ENCODE data around the gene CSNK2B. TPM values are rescaled to one million over a fixed set of nuclear protein-coding genes. Genes with fewer than 3 reads are reported as not detected.

CSNK2B gene
- total RNA-seq, 3 donors from 2014 or later (not counting 1 experiment from before 2014, with no cell fraction given): 140 to 157 (median 141) TPM

DNA sequence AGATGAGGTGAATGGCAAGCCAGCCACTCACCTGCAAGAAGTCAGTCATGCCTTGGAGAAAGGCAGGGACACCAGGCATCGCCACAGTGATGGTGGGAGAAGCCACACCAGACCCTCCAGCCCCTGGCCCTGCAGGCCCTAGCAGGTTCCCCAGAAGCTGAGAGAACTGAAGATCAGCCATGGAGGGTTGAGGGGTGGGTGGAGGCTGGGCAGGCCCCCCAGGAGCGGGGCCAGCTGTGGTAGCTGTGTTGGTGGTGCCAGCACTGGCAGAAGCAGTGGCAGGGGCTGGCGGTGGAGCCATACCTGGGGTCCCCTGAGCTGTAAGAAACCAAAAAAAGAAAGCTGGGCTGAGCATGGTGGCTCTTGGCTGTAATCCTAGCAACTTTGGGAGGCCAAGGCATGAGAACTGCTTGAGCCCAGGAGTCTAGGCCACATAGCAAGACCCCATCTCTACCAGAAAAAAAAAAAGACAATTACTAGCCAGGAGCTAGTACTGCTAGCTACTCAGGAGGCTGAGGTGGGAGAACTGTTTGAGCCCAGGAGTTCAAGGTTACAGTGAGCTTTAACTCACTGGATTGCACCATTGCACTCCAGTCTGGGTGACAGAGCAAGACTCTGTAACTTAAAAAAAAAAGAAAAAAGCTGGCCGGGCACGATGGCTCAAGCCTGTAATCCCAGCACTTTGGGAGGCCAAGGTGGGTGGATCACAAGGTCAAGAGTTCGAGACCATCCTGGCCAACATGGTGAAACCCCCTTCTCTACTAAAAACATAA, 22.9 kb upstream of the CSNK2B start:
- H3K27ac Mint-ChIP-seq: no peak overlapping the region
- TF ChIP-seq CTCF (IDR thresholded peaks at IDR 0.05): no peak
- H3K9me3 Mint-ChIP-seq: no peaks in the 10 kb centered on the region
- DNase-seq (no peak), ATAC-seq (no peak)
- H3K27ac ChIP-seq (ENCODE audit: low read length): no peak overlapping the region
- H3K36me3 ChIP-seq (ENCODE audit: control insufficient read depth, insufficient read depth, low read length): peaks cover 89% of the 10 kb centered on the region
- intact Hi-C loops (cut with micrococcal nuclease): no loop called here
- no peaks in the 10 kb centered on the region for H3K9me3 ChIP-seq (ENCODE audit: control insufficient read depth, insufficient read depth, low read length)
- H3K4me3 ChIP-seq (ENCODE audit: low read length): no peak overlapping the region
- H3K4me1 ChIP-seq (ENCODE audit: control insufficient read depth, insufficient read depth, low read length): no peaks in the 10 kb centered on the region
- peaks cover 6 to 8% of the 10 kb centered on the region in 2 donors for H3K4me1 Mint-ChIP-seq
- H3K4me3 Mint-ChIP-seq: no peak overlapping the region
- no peaks in the 10 kb centered on the region for H3K27me3 Mint-ChIP-seq (ENCODE audit: low read depth in 2 of 2)
- 100% methylated on average over 6 of the region's 6 CpGs for WGBS (ENCODE audit: insufficient coverage)
- H3K27me3 ChIP-seq (ENCODE audit: control insufficient read depth, insufficient read depth, low read length): no peaks in the 10 kb centered on the region
- peaks cover 7% of the 10 kb centered on the region for H3K36me3 Mint-ChIP-seq

DNA sequence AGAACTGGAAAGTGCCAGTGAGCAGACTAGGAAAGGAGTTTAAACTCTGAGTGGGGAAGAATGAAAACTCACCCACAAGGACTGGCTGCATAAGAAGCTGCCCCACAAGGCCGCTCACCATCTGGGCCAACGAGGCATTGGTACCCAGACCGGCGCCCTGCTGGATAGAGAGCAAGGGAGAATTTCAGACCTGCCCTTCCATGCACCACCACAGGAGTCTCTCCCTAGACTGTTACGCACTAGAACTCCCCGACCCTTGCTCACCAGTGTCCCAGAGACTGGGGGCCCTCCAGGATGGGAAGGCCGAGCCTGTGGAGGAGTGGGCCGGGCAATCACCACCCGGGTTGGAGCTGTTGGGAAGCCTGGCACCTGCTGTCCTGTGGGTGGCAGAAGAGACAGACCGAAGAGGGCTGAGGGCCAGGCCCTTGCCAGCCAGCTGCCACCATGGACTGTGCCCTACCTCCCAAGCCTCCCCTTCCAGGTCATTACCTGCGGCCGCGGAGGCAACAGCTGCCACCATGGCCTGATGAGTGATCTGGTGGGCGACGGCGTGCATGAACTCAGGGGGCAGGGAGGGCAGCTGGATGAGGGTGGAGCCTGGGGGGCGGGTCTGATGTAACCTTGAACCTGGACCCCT, 21.9 kb upstream of the CSNK2B start:
- Histone ChIP-seq H3K4me3 (ENCODE audit: low read length) (no peak overlapping the region), H3K36me3 (ENCODE audit: control insufficient read depth, insufficient read depth, low read length) (peaks cover 90% of the 10 kb centered on the region), H3K4me1 (ENCODE audit: control insufficient read depth, insufficient read depth, low read length) (no peaks in the 10 kb centered on the region), H3K9me3 (ENCODE audit: control insufficient read depth, insufficient read depth, low read length) (no peaks in the 10 kb centered on the region), H3K27me3 (ENCODE audit: control insufficient read depth, insufficient read depth, low read length) (no peaks in the 10 kb centered on the region), H3K27ac (ENCODE audit: low read length) (no peak overlapping the region)
- WGBS (ENCODE audit: insufficient coverage): 96% methylated on average over 16 of the region's 17 CpGs
- Mint-ChIP-seq H3K4me3 (no peak overlapping the region), H3K4me1 (peaks cover 6 to 8% of the 10 kb centered on the region in 2 donors), H3K27ac (no peak overlapping the region), H3K27me3 (ENCODE audit: low read depth in 2 of 2) (no peaks in the 10 kb centered on the region), H3K36me3 (peaks cover 7% of the 10 kb centered on the region), H3K9me3 (no peaks in the 10 kb centered on the region)
- intact Hi-C loops (cut with micrococcal nuclease): no loop called here
- no peak for TF ChIP-seq CTCF (IDR thresholded peaks at IDR 0.05)
- ATAC-seq (no peak), DNase-seq (no peak)

GRCh38 chr6:31645325-31645724, 20.6 kb upstream of the CSNK2B start:
- H3K36me3 Mint-ChIP-seq: peaks cover 7% of the 10 kb centered on the region
- H3K27me3 ChIP-seq (ENCODE audit: control insufficient read depth, insufficient read depth, low read length): no peaks in the 10 kb centered on the region

More at GRCh38 chr6:31645325-31645724, 20.6 kb upstream of the CSNK2B start:
- TF ChIP-seq CTCF (IDR thresholded peaks at IDR 0.05): no peak
- Mint-ChIP-seq H3K4me3 (no peak overlapping the region), H3K9me3 (no peaks in the 10 kb centered on the region), H3K27ac (peak overlapping the region; percentile 29 to 46), H3K27me3 (ENCODE audit: low read depth in 2 of 2) (no peaks in the 10 kb centered on the region), H3K4me1 (peaks cover 16 to 19% of the 10 kb centered on the region in 2 donors)
- DNase-seq: no peak
- no peak overlapping the region for H3K4me3 ChIP-seq (ENCODE audit: low read length)
- peaks cover 86% of the 10 kb centered on the region for H3K36me3 ChIP-seq (ENCODE audit: control insufficient read depth, insufficient read depth, low read length)
- intact Hi-C loops (cut with micrococcal nuclease): no loop called here
- no peaks in the 10 kb centered on the region for H3K4me1 ChIP-seq (ENCODE audit: control insufficient read depth, insufficient read depth, low read length)
- ATAC-seq: no peak
- 98% methylated on average over 9 of the region's 9 CpGs for WGBS (ENCODE audit: insufficient coverage)
- no peak overlapping the region for H3K27ac ChIP-seq (ENCODE audit: low read length)
- H3K9me3 ChIP-seq (ENCODE audit: control insufficient read depth, insufficient read depth, low read length): no peaks in the 10 kb centered on the region

All from natural killer cell (primary cell).